Measurements from ENCODE around the gene NSD2. TPM values are rescaled to one million over a fixed set of nuclear protein-coding genes. Genes with fewer than 3 reads are reported as not detected.

The NSD2 gene
- total RNA-seq, 2 experiments from 2014 or later, result 181 to 184 TPM

GRCh38 chr4:1868293-1868692 is 2.9 kb upstream of the NSD2 start:
- H3K27me3 Mint-ChIP-seq, result peaks cover 3% of the 10 kb centered on the region
- H3K27ac Mint-ChIP-seq, result no peak overlapping the region
- no peaks in the 10 kb centered on the region for H3K9me3 Mint-ChIP-seq
- H3K4me1 Mint-ChIP-seq, result peaks cover 26% of the 10 kb centered on the region
- DNase-seq, result no peak
- H3K36me3 Mint-ChIP-seq, result peaks cover 11% of the 10 kb centered on the region
- no peak overlapping the region for H3K4me3 Mint-ChIP-seq

GRCh38 chr4:1868912-1869311 is 2.3 kb upstream of the NSD2 start:
- no peak overlapping the region for H3K27ac Mint-ChIP-seq
- H3K9me3 Mint-ChIP-seq, result no peaks in the 10 kb centered on the region
- DNase-seq, result no peak
- H3K36me3 Mint-ChIP-seq, result peaks cover 12% of the 10 kb centered on the region
- H3K4me1 Mint-ChIP-seq, result peaks cover 26% of the 10 kb centered on the region
- no peak overlapping the region for H3K4me3 Mint-ChIP-seq
- H3K27me3 Mint-ChIP-seq, result peaks cover 3% of the 10 kb centered on the region

GRCh38 chr4:1869530-1870327 is 1.5 kb upstream of the NSD2 start:
- no peak for DNase-seq
- H3K4me3 Mint-ChIP-seq, result peak overlapping the region; percentile 89
- peaks cover 3% of the 10 kb centered on the region for H3K27me3 Mint-ChIP-seq
- H3K9me3 Mint-ChIP-seq, result no peaks in the 10 kb centered on the region
- H3K36me3 Mint-ChIP-seq, result peaks cover 20% of the 10 kb centered on the region
- H3K4me1 Mint-ChIP-seq, result peaks cover 34% of the 10 kb centered on the region
- H3K27ac Mint-ChIP-seq, result peak overlapping the region; percentile 93

- H3K9me3 Mint-ChIP-seq, result no peaks in the 10 kb centered on the region
- peaks cover 3% of the 10 kb centered on the region for H3K27me3 Mint-ChIP-seq
- peak overlapping the region; percentile 89 for H3K4me3 Mint-ChIP-seq
- peak; percentile 89 for DNase-seq
- H3K27ac Mint-ChIP-seq, result peak overlapping the region; percentile 93
- peaks cover 37% of the 10 kb centered on the region for H3K4me1 Mint-ChIP-seq
- peaks cover 20% of the 10 kb centered on the region for H3K36me3 Mint-ChIP-seq
Measured at GRCh38 chr4:1870328-1870577, 940 bp upstream of the NSD2 start.

- Mint-ChIP-seq H3K4me1 (peaks cover 37% of the 10 kb centered on the region), H3K36me3 (peaks cover 20% of the 10 kb centered on the region), H3K4me3 (peak overlapping the region; percentile 25), H3K27me3 (peaks cover 3% of the 10 kb centered on the region), H3K27ac (no peak overlapping the region), H3K9me3 (no peaks in the 10 kb centered on the region)
- DNase-seq, result no peak
Measured at GRCh38 chr4:1871471-1872021, 353 bp downstream of the NSD2 start.

- H3K27ac Mint-ChIP-seq, result peak overlapping the region; percentile 94
- H3K4me1 Mint-ChIP-seq, result peaks cover 41% of the 10 kb centered on the region
- peak; percentile 34 for DNase-seq
- peaks cover 28% of the 10 kb centered on the region for H3K36me3 Mint-ChIP-seq
- peak overlapping the region; percentile 93 for H3K4me3 Mint-ChIP-seq
- no peaks in the 10 kb centered on the region for H3K9me3 Mint-ChIP-seq
- peaks cover 3% of the 10 kb centered on the region for H3K27me3 Mint-ChIP-seq
Measured at GRCh38 chr4:1872870-1873269, 1.7 kb downstream of the NSD2 start.

- no peak for DNase-seq
- peak overlapping the region; percentile 94 for H3K27ac Mint-ChIP-seq
- peak overlapping the region; percentile 93 for H3K4me3 Mint-ChIP-seq
- peaks cover 3% of the 10 kb centered on the region for H3K27me3 Mint-ChIP-seq
- peaks cover 41% of the 10 kb centered on the region for H3K4me1 Mint-ChIP-seq
- H3K9me3 Mint-ChIP-seq, result no peaks in the 10 kb centered on the region
- peaks cover 29% of the 10 kb centered on the region for H3K36me3 Mint-ChIP-seq
Measured at GRCh38 chr4:1873291-1873690, 2.1 kb downstream of the NSD2 start.

GRCh38 chr4:1873776-1874175 is 2.6 kb downstream of the NSD2 start:
- no peak overlapping the region for H3K27ac Mint-ChIP-seq
- peak overlapping the region; percentile 93 for H3K4me3 Mint-ChIP-seq
- peaks cover 33% of the 10 kb centered on the region for H3K36me3 Mint-ChIP-seq
- H3K4me1 Mint-ChIP-seq, result peaks cover 46% of the 10 kb centered on the region
- H3K27me3 Mint-ChIP-seq, result peaks cover 3% of the 10 kb centered on the region
- H3K9me3 Mint-ChIP-seq, result no peaks in the 10 kb centered on the region
- DNase-seq, result no peak

- Mint-ChIP-seq H3K27me3 (peaks cover 3% of the 10 kb centered on the region), H3K4me3 (peak overlapping the region; percentile 93), H3K36me3 (peaks cover 33% of the 10 kb centered on the region), H3K9me3 (no peaks in the 10 kb centered on the region), H3K4me1 (peaks cover 48% of the 10 kb centered on the region), H3K27ac (no peak overlapping the region)
- DNase-seq, result no peak
Measured at GRCh38 chr4:1874201-1874600, 3.0 kb downstream of the NSD2 start.

- H3K27me3 Mint-ChIP-seq, result no peaks in the 10 kb centered on the region
- H3K36me3 Mint-ChIP-seq, result peaks cover 41% of the 10 kb centered on the region
- DNase-seq, result no peak
- H3K9me3 Mint-ChIP-seq, result no peaks in the 10 kb centered on the region
- no peak overlapping the region for H3K4me3 Mint-ChIP-seq
- no peak overlapping the region for H3K27ac Mint-ChIP-seq
- H3K4me1 Mint-ChIP-seq, result peaks cover 27% of the 10 kb centered on the region
Measured at GRCh38 chr4:1879485-1879884, 8.3 kb downstream of the NSD2 start.

- no peak overlapping the region for H3K4me3 Mint-ChIP-seq
- DNase-seq, result no peak
- H3K36me3 Mint-ChIP-seq, result peaks cover 41% of the 10 kb centered on the region
- H3K27ac Mint-ChIP-seq, result no peak overlapping the region
- H3K27me3 Mint-ChIP-seq, result no peaks in the 10 kb centered on the region
- no peaks in the 10 kb centered on the region for H3K9me3 Mint-ChIP-seq
- H3K4me1 Mint-ChIP-seq, result peaks cover 23% of the 10 kb centered on the region
Measured at GRCh38 chr4:1880332-1880731, 9.1 kb downstream of the NSD2 start.

GRCh38 chr4:1882850-1883271 is 11.7 kb downstream of the NSD2 start:
- Mint-ChIP-seq H3K36me3 (peaks cover 43% of the 10 kb centered on the region), H3K9me3 (no peaks in the 10 kb centered on the region), H3K4me1 (peaks cover 21% of the 10 kb centered on the region), H3K4me3 (no peak overlapping the region), H3K27me3 (no peaks in the 10 kb centered on the region), H3K27ac (no peak overlapping the region)
- DNase-seq, result no peak

GRCh38 chr4:1883583-1883982 is 12.4 kb downstream of the NSD2 start:
- Mint-ChIP-seq H3K27ac (no peak overlapping the region), H3K4me1 (peaks cover 17% of the 10 kb centered on the region)

GRCh38 chr4:1885414-1885813 is 14.2 kb downstream of the NSD2 start:
- DNase-seq, result no peak
- Mint-ChIP-seq H3K36me3 (peaks cover 39% of the 10 kb centered on the region), H3K27me3 (no peaks in the 10 kb centered on the region), H3K27ac (no peak overlapping the region), H3K4me3 (no peak overlapping the region), H3K4me1 (peaks cover 14% of the 10 kb centered on the region), H3K9me3 (no peaks in the 10 kb centered on the region)

More at GRCh38 chr4:1883583-1883982, 12.4 kb downstream of the NSD2 start:
- Mint-ChIP-seq H3K27me3 (no peaks in the 10 kb centered on the region), H3K4me3 (no peak overlapping the region), H3K36me3 (peaks cover 40% of the 10 kb centered on the region), H3K9me3 (no peaks in the 10 kb centered on the region)
- DNase-seq, result no peak

- no peak overlapping the region for H3K27ac Mint-ChIP-seq
- DNase-seq, result no peak
- no peak overlapping the region for H3K4me3 Mint-ChIP-seq
- H3K9me3 Mint-ChIP-seq, result no peaks in the 10 kb centered on the region
- peaks cover 28% of the 10 kb centered on the region for H3K36me3 Mint-ChIP-seq
- H3K4me1 Mint-ChIP-seq, result peaks cover 14% of the 10 kb centered on the region
- no peaks in the 10 kb centered on the region for H3K27me3 Mint-ChIP-seq
Measured at GRCh38 chr4:1887052-1887451, 15.9 kb downstream of the NSD2 start.

GRCh38 chr4:1890979-1891570 is 19.9 kb downstream of the NSD2 start:
- no peak overlapping the region for H3K27ac Mint-ChIP-seq
- H3K36me3 Mint-ChIP-seq, result peaks cover 35% of the 10 kb centered on the region
- no peaks in the 10 kb centered on the region for H3K9me3 Mint-ChIP-seq
- H3K4me3 Mint-ChIP-seq, result no peak overlapping the region
- no peaks in the 10 kb centered on the region for H3K27me3 Mint-ChIP-seq
- DNase-seq, result no peak
- peaks cover 7% of the 10 kb centered on the region for H3K4me1 Mint-ChIP-seq

Measured in activated naive CD8-positive, alpha-beta T cell treated with anti-CD3 and anti-CD28 coated beads for 36 hours (primary cell).